ENCODE data around the gene CHST3.
"Not testable (repeated sequence)": the region's sequence is repeated elsewhere in the genome, so short reads cannot be mapped to it uniquely, and the experiment has no call there.

Gene CHST3

GRCh38 chr10:71964098-71964742, at the start of gene CHST3:
CHST3 (plus strand) TSS chr10:71964395; CDS start chr10:72005843, 41,448 bp downstream.
- no peak for DNase-seq (ENCODE audit: low read depth)

- no peak for DNase-seq (ENCODE audit: low read depth)
These were observed 47.4 kb upstream of the CHST3 start for GRCh38 chr10:71916827-71917226.

DNA sequence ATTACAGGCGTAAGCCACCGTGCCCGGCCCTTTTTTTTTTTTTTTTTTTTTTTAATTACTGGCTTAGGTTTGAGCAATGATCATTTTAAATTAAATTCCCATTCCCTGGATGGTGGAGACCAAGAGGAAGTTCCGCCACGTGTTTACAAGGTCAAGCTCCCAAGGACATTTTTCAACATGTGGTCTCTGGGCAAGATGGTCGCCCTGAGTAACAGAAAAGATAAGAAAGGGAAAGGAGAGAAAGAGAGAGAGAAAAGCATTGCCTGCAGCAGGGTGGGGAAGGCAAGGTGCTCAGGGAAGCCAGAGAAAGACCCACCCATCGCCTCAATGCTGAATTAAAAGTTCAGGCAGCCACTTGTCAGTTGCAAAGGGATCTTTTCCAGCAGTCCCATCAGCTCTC, 45.2 kb upstream of the CHST3 start:
- DNase-seq (ENCODE audit: low read depth) = no peak

- DNase-seq (ENCODE audit: low read depth) = not testable (repeated sequence)
These were observed 44.1 kb upstream of the CHST3 start for GRCh38 chr10:71919956-71920539.

GRCh38 chr10:71920540-71921323, 43.5 kb upstream of the CHST3 start:
- DNase-seq (ENCODE audit: low read depth) = no peak

GRCh38 chr10:71921324-71922027, 42.7 kb upstream of the CHST3 start:
- DNase-seq (ENCODE audit: low read depth) = no peak

DNA sequence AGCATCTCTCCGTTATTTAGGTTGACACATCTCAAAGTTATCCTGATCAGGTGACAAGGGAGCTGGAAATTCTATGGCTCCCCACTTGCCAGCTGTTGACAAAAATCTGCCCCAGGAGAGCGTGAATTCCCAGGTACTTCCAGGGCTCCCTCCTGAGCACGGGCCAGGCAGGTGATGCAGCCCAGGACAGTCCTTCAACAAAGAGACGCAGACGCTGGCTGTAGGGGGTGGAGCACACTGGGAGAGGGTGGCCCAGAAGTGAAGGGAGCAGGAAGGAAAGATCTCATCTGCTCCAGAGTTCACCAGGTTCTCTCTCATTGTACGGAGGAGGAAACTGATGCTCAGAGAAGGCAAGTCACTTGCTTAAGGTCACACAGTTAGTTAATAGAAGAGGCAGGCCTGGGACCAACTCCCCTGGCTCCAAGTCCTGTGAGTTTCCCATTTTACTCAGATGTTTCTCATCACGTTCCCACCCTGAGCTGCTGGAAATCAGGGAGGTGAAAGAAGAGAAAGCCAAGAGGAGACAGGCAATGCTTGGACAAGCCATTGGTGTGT, 41.0 kb upstream of the CHST3 start:
- no peak for DNase-seq (ENCODE audit: low read depth)

GRCh38 chr10:71924771-71925170, 39.4 kb upstream of the CHST3 start:
- no peak for DNase-seq (ENCODE audit: low read depth)

DNA sequence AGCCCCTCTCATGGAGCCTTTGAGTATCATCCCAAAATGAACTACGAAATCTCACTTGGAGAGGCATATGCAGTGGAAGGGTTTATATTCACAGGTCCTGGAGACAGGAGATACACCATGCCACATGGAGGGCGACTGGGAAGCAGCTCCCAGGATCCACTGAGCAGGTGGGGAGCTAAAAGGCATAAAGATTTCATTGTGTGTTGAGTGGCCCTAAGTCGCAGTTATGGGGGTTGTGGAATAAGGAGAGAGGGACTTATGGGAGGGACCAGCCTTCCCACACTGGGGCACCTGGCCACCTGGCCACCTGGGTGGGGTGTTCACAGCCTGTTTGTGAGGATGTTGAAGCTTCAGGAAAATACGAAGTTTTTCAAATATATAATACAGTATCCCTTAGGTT, 37.0 kb upstream of the CHST3 start:
- no peak for DNase-seq (ENCODE audit: low read depth)

DNA sequence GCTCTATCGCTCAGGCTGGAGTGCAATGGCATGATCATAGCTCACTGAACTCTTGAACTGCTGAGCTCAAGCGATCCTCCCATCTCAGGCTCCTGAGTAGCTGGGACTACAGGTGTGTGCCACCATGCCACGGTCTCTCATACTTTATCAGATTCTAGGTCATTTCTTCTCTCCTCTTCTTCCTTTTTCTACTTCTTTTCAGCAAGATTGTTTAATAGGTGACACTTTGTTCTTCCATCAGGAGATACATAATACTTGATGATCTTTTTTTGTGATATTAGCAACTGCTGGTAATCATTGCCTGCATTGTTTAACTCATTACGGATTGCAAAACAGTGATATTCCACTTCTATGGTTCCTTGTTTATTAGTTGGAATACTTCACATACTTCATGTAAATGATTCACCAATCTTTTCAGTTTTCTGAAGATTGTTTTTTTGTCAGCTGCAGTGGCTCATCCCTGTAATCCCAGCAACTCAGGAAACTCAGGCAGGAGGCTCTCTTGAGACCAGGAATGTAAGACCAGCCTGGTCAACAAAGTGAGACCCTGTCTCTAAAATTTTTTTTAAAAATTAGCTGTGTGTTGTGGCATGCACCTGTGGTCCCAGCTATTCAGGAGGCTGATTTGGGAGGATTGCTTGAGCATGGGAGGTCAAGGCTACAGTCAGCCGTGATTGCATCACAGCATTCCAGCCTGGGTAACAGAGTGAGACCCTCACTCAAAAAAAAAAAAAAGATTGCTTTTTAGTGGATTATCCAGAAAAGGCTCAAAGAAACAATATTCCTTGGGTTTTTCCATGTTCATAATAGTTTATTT, 36.2 kb upstream of the CHST3 start:
- DNase-seq (ENCODE audit: low read depth) = peak; percentile 13

DNA sequence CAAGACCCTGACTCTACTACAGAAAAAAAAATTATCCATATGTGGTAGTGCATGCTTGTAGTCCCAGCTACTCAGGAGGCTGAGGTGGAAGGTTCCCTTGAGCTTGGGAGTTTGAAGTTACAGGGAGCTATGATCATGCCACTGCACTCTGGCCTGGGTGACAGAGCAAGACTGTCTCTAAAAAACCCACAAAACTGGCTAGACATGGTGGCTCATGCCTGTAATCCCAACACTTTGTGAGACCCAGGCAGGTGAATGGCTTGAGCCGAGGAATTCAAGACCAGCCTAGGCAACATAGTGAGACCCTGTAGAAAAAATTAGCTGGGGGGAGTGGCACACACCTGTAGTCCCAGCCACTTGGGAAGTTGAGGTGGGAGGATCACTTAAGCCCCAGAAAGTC, 32.9 kb upstream of the CHST3 start:
- DNase-seq (ENCODE audit: low read depth) = no peak

- no peak for DNase-seq (ENCODE audit: low read depth)
These were observed 30.5 kb upstream of the CHST3 start for GRCh38 chr10:71933651-71934050.

GRCh38 chr10:71938211-71938610, 26.0 kb upstream of the CHST3 start:
- DNase-seq (ENCODE audit: low read depth) = no peak

DNA sequence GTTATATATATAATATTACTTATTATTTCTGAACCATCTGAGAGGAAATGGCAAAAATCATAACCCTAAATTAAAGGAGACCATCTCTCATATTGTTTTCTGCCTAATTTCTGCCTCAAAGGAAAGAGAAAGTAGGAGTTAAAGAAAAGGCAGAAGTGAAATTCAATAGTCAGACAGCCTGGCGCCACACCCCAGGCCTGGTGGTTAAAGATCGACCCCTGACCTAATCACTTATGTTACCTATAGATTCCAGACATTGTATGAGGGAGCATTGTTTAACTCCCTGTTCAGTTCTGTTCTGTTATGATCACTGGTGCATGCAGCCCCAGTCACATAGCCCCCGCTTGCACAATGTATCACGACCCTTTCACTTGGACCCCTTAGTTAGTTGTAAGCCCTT, 24.9 kb upstream of the CHST3 start:
- DNase-seq (ENCODE audit: low read depth) = no peak

- DNase-seq (ENCODE audit: low read depth) = no peak
These were observed 24.2 kb upstream of the CHST3 start for GRCh38 chr10:71939861-71940474.

DNA sequence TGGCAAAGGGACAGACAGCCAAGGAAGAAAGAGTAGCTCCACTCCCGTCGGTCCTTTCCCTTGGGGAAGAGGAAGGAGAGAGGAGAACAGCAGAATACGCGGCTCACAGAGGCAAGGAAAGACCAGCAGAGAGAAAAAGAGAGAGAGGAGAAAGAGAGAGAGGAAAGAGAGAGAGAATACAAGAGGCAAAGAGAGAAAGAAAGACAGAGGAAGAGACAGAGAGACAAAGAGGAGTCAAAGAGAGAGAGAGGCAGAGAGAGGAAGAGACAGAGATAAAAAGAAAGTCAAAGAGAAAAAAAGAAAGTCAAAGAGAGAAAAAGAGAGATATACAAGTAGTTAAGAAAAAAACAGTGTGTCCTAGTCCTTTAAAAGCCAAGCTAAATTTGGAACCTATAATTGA, 23.4 kb upstream of the CHST3 start:
- DNase-seq (ENCODE audit: low read depth) = no peak

GRCh38 chr10:71941318-71941717, 22.9 kb upstream of the CHST3 start:
- DNase-seq (ENCODE audit: low read depth) = no peak

DNA sequence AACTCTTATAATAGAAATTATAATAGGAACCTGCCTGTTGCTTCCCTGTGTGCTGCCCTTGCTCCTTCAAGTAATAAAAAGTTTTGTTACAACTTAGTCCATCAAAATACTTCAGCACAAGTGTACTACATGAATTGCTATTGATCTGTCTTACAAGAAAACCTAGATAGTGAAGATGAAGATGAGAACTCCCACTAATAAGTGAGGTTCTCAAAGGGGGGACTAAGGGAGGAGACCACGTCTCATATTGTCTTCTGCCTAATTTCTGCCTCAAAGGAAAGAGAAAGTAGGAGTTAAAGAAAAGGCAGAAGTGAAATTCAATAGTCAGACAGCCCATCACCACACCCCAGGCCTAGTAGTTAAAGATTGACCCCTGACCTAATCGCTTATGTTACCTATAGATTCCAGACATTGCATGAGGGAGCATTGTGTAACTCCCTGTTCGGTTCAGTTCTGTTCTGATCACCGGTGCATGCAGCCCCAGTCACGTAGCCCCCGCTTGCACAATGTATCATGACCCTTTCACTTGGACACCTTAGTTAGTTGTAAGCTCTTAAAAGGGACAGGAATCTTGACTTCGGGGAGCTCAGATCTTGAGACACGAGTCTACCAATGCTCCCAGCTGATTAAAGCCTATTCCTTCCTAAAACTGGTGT, 18.2 kb upstream of the CHST3 start:
- no peak for DNase-seq (ENCODE audit: low read depth)

DNA sequence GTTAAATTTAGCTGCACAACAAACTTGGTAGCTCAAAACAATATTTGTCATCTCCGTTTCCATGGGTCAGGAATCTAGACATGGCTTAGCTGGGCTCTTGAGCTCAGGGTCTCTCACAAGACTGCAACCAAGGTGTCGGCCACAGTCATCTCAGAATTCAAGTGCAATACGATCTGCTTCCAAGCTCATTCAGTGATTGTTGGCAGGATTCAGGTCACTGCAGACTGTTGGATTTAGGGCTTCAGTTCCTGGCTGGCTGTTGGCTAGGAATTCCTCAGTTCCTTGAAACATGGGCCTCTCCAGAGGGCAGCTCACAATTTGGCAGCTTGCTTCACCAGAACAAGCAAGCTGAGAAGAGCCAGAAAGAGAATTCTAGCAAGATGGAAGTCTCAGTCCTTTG, 17.5 kb upstream of the CHST3 start:
- no peak for DNase-seq (ENCODE audit: low read depth)

DNA sequence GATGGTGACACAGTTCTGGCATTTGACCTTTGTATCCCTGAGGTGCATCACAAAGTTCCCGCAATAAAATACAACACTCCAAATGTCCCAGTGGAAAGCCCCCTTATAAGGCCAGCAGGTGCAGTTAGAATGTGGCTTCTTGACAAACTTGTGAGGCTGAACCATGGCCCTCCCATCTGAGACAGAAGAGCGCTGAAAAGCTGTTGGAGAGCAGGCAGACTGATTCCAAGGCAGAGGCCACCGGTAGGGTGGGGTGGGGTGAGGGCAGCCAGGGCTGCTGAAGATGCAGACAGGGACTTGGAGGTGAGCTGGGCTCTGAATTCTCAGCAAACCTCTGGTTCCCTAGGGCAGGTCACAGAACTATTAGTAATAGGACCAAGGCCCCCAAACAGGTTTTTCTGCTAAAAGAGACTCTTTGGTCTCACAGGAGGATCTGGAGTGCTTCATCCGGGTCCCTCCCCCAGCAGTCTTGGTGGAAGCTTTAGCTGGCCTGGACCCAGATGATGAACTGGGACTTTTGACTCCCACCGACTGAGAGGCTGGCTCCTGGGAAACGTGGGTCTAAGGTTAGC, 15.6 kb upstream of the CHST3 start:
- DNase-seq (ENCODE audit: low read depth) = no peak

Measured in non-pigmented ciliary epithelial cell (primary cell).